B cell (primary cell): Measurements from ENCODE around the gene CCDC91. TPM values are rescaled to one million over a fixed set of nuclear protein-coding genes. Genes with fewer than 3 reads are reported as not detected.

Source experiments
- ATAC-seq: fragments of 200-7000 bp; cut with Tn5 transposase; one replicate; pipeline ENCODE4 v1.10.0; 2021; ENCODE audit warnings: low read depth, mild to moderate bottlenecking, moderate number of reproducible peaks, moderate library complexity
- CTCF ChIA-PET: fragments of 350-600 bp; sonication (Branson Sonifier 250); formaldehyde crosslinking; loops from one replicate; lab custom pipeline; 2021; ENCODE audit warnings: antibody characterized with exemption, inconsistent platforms; lab: Charles Lee
- POLR2A ChIA-PET: fragments of 350-600 bp; sonication (Branson Sonifier 250); formaldehyde crosslinking; loops from one replicate; lab custom pipeline; 2021; ENCODE audit warnings: antibody characterized with exemption; lab: Charles Lee
- DNase-seq: peaks from one replicate; pipeline ENCODE4 v3.0.0; 2013
- H2AFZ ChIP-seq: 2 replicates; pipeline ENCODE4 v1.6.1; 2012; ENCODE audit warnings: mild to moderate bottlenecking, low read depth, low read length; ENCODE audit not compliant: insufficient read depth, poor library complexity, severe bottlenecking
- H3K27ac ChIP-seq, 2 donors: 1 replicate in 1 of 2; 2 replicates in 1 of 2; pipeline ENCODE4 v1.5.1; 2012 to 2013; ENCODE audit warnings: low read length in 2 of 2, mild to moderate bottlenecking in 2 of 2, moderate library complexity in 1 of 2
- H3K27me3 ChIP-seq, 4 experiments: fragments of 200-600 bp in 1 of 4; sonication (generic) in 1 of 4; replicated peaks in 1 of 4; 1 replicate in 2 of 4; 2 replicates in 2 of 4; pipeline versions ENCODE4 v1.6.1 to v1.7.0; 2013 to 2016; ENCODE audit warnings: low read length in 3 of 4, mild to moderate bottlenecking in 2 of 4, mixed read lengths in 1 of 4, moderate library complexity in 1 of 4; ENCODE audit not compliant: insufficient read depth in 4 of 4, control insufficient read depth in 3 of 4; ENCODE audit errors: control extremely low read depth in 1 of 4
- H3K36me3 ChIP-seq, 2 experiments: replicated peaks in 1 of 2; 1 replicate in 1 of 2; 2 replicates in 1 of 2; pipeline versions ENCODE4 v1.6.1 to v1.7.1; 2013; ENCODE audit warnings: low read length in 1 of 2; ENCODE audit not compliant: insufficient read depth in 2 of 2, control insufficient read depth in 1 of 2; ENCODE audit errors: control extremely low read depth in 1 of 2, extremely low read depth in 1 of 2
- H3K4me1 ChIP-seq, 2 donors: fragments of 200-600 bp in 1 of 2; sonication (generic) in 1 of 2; 1 replicate in 1 of 2; 2 replicates in 1 of 2; pipeline versions ENCODE4 v1.5.1 to v1.6.1; 2013 to 2017; ENCODE audit warnings: low read length in 2 of 2; ENCODE audit not compliant: control insufficient read depth in 2 of 2, insufficient read depth in 2 of 2
- H3K4me2 ChIP-seq: replicated peaks from 2 replicates; pipeline ENCODE3; 2012; ENCODE audit warnings: mild to moderate bottlenecking, low read depth, low read length; ENCODE audit not compliant: poor library complexity, severe bottlenecking
- H3K4me3 ChIP-seq, 5 experiments: fragments of 200-600 bp in 1 of 5; sonication (generic) in 1 of 5; 1 replicate in 3 of 5; 2 replicates in 2 of 5; pipeline versions ENCODE4 v1.5.1 to v1.7.0; 2011 to 2016; ENCODE audit warnings: low read length in 4 of 5, mild to moderate bottlenecking in 4 of 5, low read depth in 2 of 5, control low read depth in 1 of 5, moderate library complexity in 1 of 5; ENCODE audit not compliant: insufficient read depth in 1 of 5; ENCODE audit errors: control extremely low read depth in 1 of 5, extremely low read depth in 1 of 5
- H3K79me2 ChIP-seq: fragments of 200-600 bp; sonication (generic); one replicate; pipeline ENCODE4 v1.6.0; 2016; ENCODE audit warnings: low read length; ENCODE audit not compliant: control insufficient read depth, insufficient read depth
- H3K9ac ChIP-seq: fragments of 200-600 bp; sonication (generic); 2 replicates; pipeline ENCODE4 v1.6.1; 2017; ENCODE audit warnings: mild to moderate bottlenecking, low read length, moderate library complexity
- H3K9me3 ChIP-seq, 3 donors: one replicate each; pipeline versions ENCODE4 v1.6.1 to v1.7.1; 2013; ENCODE audit warnings: low read length in 2 of 3; ENCODE audit not compliant: control insufficient read depth in 2 of 3, insufficient read depth in 1 of 3; ENCODE audit errors: control extremely low read depth in 1 of 3
- H4K20me1 ChIP-seq: 2 replicates; pipeline ENCODE4 v1.6.0; 2012; ENCODE audit warnings: mild to moderate bottlenecking, low read length; ENCODE audit not compliant: insufficient read depth, control insufficient read depth, poor library complexity, severe bottlenecking
- H3K27ac Mint-ChIP-seq: one replicate; pipeline ENCODE4 v1.8.0; 2021; ENCODE audit warnings: mixed read lengths
- H3K27me3 Mint-ChIP-seq: one replicate; pipeline ENCODE4 v1.8.0; 2021; ENCODE audit warnings: mixed read lengths
- H3K4me1 Mint-ChIP-seq: one replicate; pipeline ENCODE4 v1.8.0; 2021; ENCODE audit warnings: mixed read lengths
- H3K4me3 Mint-ChIP-seq: one replicate; pipeline ENCODE4 v1.8.0; 2021; ENCODE audit warnings: mixed read lengths
- H3K9me3 Mint-ChIP-seq: one replicate; pipeline ENCODE4 v1.8.0; 2022; ENCODE audit warnings: mixed read lengths; ENCODE audit not compliant: insufficient read depth
- EZH2 ChIP-seq: IDR thresholded peaks from 2 replicates; pipeline ENCODE4 v1.6.1; 2012; ENCODE audit warnings: borderline replicate concordance, low read depth, mild to moderate bottlenecking, moderate library complexity, low read length; ENCODE audit not compliant: insufficient read depth, poor library complexity, severe bottlenecking
- WGBS: methylation state at CpG from one replicate; pipeline ENCODE4 v1.1.5; 2013; ENCODE audit warnings: missing lambda C conversion rate; ENCODE audit not compliant: insufficient coverage; 5-methylcytosine and 5-hydroxymethylcytosine counted together
- intact Hi-C: fragments of 100-400 bp; cut with micrococcal nuclease; formaldehyde crosslinking; loops from one replicate; pipeline ENCODE4 v1.10.0; 2022
- polyA plus RNA-seq: library from polyadenylated mRNA; depleted of rRNA; stranded (reverse); fragments of >200 nt; gene quantifications from 2 replicates; pipeline ENCODE4 v1.2.3, GENCODE V29; 2012
- total RNA-seq, 2 donors: library from RNA; stranded (reverse); fragments of 120-200 nt in 1 of 2; gene quantifications; 1 replicate in 1 of 2; 2 replicates in 1 of 2; pipeline versions ENCODE4 v1.2.3 to v1.2.4, GENCODE V29; 2013 to 2022
- TF ChIP-seq, protein P1 (sequence below): fragments of 200-600 bp; IDR thresholded peaks from one replicate; pipeline ENCODE4 v1.8.0; 2022; ENCODE audit warnings: antibody characterized with exemption, mild to moderate bottlenecking

The CCDC91 gene
- total and polyA plus RNA-seq, 2 donors (not counting 1 experiment from before 2014, with no cell fraction given): 10.9 to 64.8 TPM

DNA sequence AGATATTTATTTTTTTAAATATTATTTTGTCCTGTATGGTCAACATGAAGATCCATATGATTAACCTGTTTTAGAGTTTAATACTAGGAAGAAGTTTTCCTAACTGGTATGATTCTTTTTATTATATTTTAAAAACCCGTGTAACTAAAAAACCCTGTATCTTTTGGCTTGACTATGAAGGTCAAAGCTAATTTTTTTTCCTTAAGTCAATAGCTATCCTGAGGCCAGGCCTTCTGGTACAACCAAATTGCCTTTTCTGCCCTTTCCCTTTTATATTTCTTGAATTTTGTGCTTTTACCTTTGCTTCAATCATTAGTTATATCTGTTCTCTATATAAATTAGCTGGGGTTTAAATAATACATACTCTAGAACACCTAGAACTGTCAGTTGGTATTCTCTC, 30.6 kb upstream of the CCDC91 start:
- Histone ChIP-seq H2AFZ (no peak overlapping the region), H3K9ac (no peak overlapping the region), H3K9me3 (no peaks in the 10 kb centered on the region), H3K4me2 (no peak overlapping the region), H3K4me3 (no peak overlapping the region), H4K20me1 (no peaks in the 10 kb centered on the region), H3K4me1 (no peaks in the 10 kb centered on the region), H3K27me3 (no peaks in the 10 kb centered on the region), H3K79me2 (no peaks in the 10 kb centered on the region), H3K36me3 (no peaks in the 10 kb centered on the region), H3K27ac (no peak overlapping the region)
- no CpG with 5 or more reads among the region's 1 CpG for WGBS
- TF ChIP-seq, protein P1, sequence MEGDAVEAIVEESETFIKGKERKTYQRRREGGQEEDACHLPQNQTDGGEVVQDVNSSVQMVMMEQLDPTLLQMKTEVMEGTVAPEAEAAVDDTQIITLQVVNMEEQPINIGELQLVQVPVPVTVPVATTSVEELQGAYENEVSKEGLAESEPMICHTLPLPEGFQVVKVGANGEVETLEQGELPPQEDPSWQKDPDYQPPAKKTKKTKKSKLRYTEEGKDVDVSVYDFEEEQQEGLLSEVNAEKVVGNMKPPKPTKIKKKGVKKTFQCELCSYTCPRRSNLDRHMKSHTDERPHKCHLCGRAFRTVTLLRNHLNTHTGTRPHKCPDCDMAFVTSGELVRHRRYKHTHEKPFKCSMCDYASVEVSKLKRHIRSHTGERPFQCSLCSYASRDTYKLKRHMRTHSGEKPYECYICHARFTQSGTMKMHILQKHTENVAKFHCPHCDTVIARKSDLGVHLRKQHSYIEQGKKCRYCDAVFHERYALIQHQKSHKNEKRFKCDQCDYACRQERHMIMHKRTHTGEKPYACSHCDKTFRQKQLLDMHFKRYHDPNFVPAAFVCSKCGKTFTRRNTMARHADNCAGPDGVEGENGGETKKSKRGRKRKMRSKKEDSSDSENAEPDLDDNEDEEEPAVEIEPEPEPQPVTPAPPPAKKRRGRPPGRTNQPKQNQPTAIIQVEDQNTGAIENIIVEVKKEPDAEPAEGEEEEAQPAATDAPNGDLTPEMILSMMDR: no peak
- TF ChIP-seq EZH2: no peak
- CTCF ChIA-PET: no interaction called here
- intact Hi-C loops: no loop called here
- Mint-ChIP-seq H3K27ac (no peak overlapping the region), H3K27me3 (no peaks in the 10 kb centered on the region), H3K4me1 (no peaks in the 10 kb centered on the region), H3K4me3 (no peak overlapping the region), H3K9me3 (no peaks in the 10 kb centered on the region)
- DNase-seq (no peak), ATAC-seq (no peak)
- POLR2A ChIA-PET: no interaction called here

DNA sequence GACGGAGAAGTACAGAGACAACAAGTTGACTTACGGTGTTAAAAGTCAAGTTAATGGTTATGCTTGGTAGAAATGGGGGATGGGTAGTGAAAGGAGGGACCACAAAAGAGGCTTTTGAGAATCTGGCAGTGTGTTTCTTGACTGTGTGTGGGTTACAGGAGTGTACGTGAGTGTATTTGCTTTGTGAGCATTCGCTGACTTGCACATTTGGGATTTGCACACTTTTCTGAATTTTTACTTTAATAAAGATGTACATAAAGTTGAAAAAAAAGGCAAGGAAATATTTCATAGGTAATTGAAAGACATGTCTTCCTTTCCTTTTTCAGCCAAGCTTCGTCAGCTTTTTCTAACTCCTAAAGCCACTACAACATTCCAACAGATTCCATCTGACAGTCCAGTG, 28.6 kb upstream of the CCDC91 start:
- no peak overlapping the region for H3K27ac Mint-ChIP-seq
- TF ChIP-seq EZH2: no peak
- TF ChIP-seq, protein P1: no peak
- Histone ChIP-seq H3K4me3 (no peak overlapping the region), H3K27me3 (no peaks in the 10 kb centered on the region), H3K27ac (no peak overlapping the region), H3K9ac (no peak overlapping the region), H3K36me3 (no peaks in the 10 kb centered on the region), H4K20me1 (no peaks in the 10 kb centered on the region), H3K9me3 (no peaks in the 10 kb centered on the region), H3K4me2 (no peak overlapping the region), H3K79me2 (no peaks in the 10 kb centered on the region), H2AFZ (no peak overlapping the region), H3K4me1 (no peaks in the 10 kb centered on the region)
- ChIA-PET CTCF (no interaction called here), POLR2A (no interaction called here)
- intact Hi-C loops: no loop called here
- no peaks in the 10 kb centered on the region for H3K9me3 Mint-ChIP-seq
- WGBS: 97% methylated on average over 3 of the region's 5 CpGs
- no peak for DNase-seq
- no peaks in the 10 kb centered on the region for H3K4me1 Mint-ChIP-seq
- no peak overlapping the region for H3K4me3 Mint-ChIP-seq
- H3K27me3 Mint-ChIP-seq: no peaks in the 10 kb centered on the region
- no peak for ATAC-seq
